MCF 10A (cell line): Measurements from ENCODE around the gene THPO. TPM values are rescaled to one million over a fixed set of nuclear protein-coding genes. Genes with fewer than 3 reads are reported as not detected.

Experiments
- BruUV-seq: library from RNA; stranded (reverse); fragments of 400-500 nt; replicated peaks from 2 replicates; lab custom pipeline; 2021; lab: Mats Ljungman, UMichigan
- CTCF ChIA-PET: fragments of 300-600 bp; sonication (Branson Sonifier 250); formaldehyde crosslinking; extraction: SDS; loops from one replicate; lab custom pipeline; 2021; ENCODE audit warnings: antibody characterized with exemption, inconsistent platforms; lab: Yijun Ruan, JAX
- POLR2A ChIA-PET: fragments of 300-600, 350-650 bp; sonication (Branson Sonifier 250); formaldehyde crosslinking; extraction: SDS; loops from one replicate; lab custom pipeline; 2020; ENCODE audit warnings: antibody characterized with exemption, inconsistent platforms; lab: Yijun Ruan, JAX
- DNase-seq: peaks from one replicate; pipeline ENCODE4 v3.0.0-alpha.2; 2018; ENCODE audit not compliant: unreplicated experiment
- H3K27ac Mint-ChIP-seq: one replicate; pipeline ENCODE4 v1.8.0; 2022; ENCODE audit warnings: mild to moderate bottlenecking, low read depth, mixed read lengths; ENCODE audit not compliant: unreplicated experiment
- H3K27me3 Mint-ChIP-seq: one replicate; pipeline ENCODE4 v1.8.0; 2022; ENCODE audit warnings: mixed read lengths; ENCODE audit not compliant: insufficient read depth, unreplicated experiment
- H3K36me3 Mint-ChIP-seq: one replicate; pipeline ENCODE4 v1.8.0; 2022; ENCODE audit warnings: mild to moderate bottlenecking, moderate library complexity, mixed read lengths; ENCODE audit not compliant: insufficient read depth, unreplicated experiment
- H3K4me1 Mint-ChIP-seq: one replicate; pipeline ENCODE4 v1.8.0; 2022; ENCODE audit warnings: mixed read lengths; ENCODE audit not compliant: insufficient read depth, unreplicated experiment
- H3K4me3 Mint-ChIP-seq: one replicate; pipeline ENCODE4 v1.8.0; 2022; ENCODE audit warnings: mild to moderate bottlenecking, moderate library complexity, mixed read lengths; ENCODE audit not compliant: unreplicated experiment
- H3K9me3 Mint-ChIP-seq: one replicate; pipeline ENCODE4 v1.8.0; 2022; ENCODE audit warnings: mixed read lengths; ENCODE audit not compliant: unreplicated experiment
- intact Hi-C: fragments of 100-400 bp; cut with micrococcal nuclease; formaldehyde crosslinking; loops from 2 replicates; pipeline ENCODE4 v1.14.1; 2022
- total RNA-seq: library from RNA; stranded (reverse); gene quantifications from 2 replicates; pipeline ENCODE4 v1.2.3, GENCODE V29; 2022
- TF ChIP-seq, protein P1 (sequence below): fragments of 200-600 bp; IDR thresholded peaks from one replicate; pipeline ENCODE4 v1.8.0; 2022; ENCODE audit warnings: antibody characterized with exemption, mild to moderate bottlenecking; ENCODE audit not compliant: unreplicated experiment

The THPO gene
- total RNA-seq, 1 experiment from 2014 or later, result not detected

DNA sequence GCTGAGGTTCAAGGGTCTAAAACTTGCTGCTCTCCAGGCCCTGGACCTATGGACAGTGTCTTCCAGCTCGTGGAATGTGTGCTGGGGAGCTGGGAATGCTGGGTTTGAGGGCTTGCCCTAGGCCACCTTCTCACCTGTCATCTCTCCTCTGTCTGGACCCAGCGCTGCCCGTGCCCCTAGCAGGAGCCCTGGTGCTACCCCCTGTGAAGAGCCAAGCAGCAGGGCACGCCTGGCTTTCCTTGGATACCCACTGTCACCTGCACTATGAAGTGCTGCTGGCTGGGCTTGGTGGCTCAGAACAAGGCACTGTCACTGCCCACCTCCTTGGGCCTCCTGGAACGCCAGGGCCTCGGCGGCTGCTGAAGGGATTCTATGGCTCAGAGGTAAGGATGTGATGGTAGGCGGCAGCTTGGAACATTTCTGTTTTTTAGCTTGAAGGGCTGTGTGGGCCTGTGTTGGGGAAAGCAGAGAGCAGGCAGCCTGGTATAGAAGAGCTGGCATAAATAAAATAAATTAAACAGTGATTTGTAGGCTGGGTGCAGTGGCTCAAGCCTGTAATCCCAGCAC, 6.9 kb upstream of the THPO start:
- POLR2A ChIA-PET, result interaction anchor here (2.1 kb wide), 1 partner anchor 13 kb away, joined by 7 read pairs; no protein-coding TSS in a partner anchor
- no TSS peak for BruUV-seq
- Mint-ChIP-seq H3K9me3 (no peaks in the 10 kb centered on the region), H3K4me3 (no peak overlapping the region), H3K27ac (no peak overlapping the region), H3K4me1 (no peaks in the 10 kb centered on the region), H3K36me3 (peaks cover 6% of the 10 kb centered on the region), H3K27me3 (peaks cover 19% of the 10 kb centered on the region)
- intact Hi-C loops, result no loop called here
- TF ChIP-seq, protein P1, sequence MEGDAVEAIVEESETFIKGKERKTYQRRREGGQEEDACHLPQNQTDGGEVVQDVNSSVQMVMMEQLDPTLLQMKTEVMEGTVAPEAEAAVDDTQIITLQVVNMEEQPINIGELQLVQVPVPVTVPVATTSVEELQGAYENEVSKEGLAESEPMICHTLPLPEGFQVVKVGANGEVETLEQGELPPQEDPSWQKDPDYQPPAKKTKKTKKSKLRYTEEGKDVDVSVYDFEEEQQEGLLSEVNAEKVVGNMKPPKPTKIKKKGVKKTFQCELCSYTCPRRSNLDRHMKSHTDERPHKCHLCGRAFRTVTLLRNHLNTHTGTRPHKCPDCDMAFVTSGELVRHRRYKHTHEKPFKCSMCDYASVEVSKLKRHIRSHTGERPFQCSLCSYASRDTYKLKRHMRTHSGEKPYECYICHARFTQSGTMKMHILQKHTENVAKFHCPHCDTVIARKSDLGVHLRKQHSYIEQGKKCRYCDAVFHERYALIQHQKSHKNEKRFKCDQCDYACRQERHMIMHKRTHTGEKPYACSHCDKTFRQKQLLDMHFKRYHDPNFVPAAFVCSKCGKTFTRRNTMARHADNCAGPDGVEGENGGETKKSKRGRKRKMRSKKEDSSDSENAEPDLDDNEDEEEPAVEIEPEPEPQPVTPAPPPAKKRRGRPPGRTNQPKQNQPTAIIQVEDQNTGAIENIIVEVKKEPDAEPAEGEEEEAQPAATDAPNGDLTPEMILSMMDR, result no peak
- CTCF ChIA-PET, result interaction anchor here (0.7 to 2.1 kb wide), 6 partner anchors 13 to 701 kb away, joined by 3 to 9 read pairs (median 4); no protein-coding TSS in a partner anchor
- no peak for DNase-seq

DNA sequence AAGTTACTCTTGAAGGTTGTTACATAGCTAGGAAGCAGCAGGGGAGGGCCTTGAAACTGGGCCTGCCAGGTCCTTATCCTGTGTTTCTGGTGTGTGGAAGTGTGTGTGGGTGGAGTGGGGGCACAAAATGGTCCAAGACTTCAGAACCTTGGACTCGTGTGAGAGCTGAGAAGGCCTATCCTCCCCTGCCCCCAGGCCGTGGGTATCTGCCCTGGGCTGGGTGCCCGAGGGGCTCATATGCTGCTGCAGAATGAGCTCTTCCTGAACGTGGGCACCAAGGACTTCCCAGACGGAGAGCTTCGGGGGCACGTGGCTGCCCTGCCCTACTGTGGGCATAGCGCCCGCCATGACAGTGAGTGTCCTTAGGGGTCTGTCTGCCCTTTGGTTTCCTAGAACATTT, 6.3 kb upstream of the THPO start:
- Mint-ChIP-seq H3K36me3 (peaks cover under 1% of the 10 kb centered on the region), H3K9me3 (no peaks in the 10 kb centered on the region), H3K27me3 (peaks cover 22% of the 10 kb centered on the region), H3K4me3 (no peak overlapping the region), H3K4me1 (no peaks in the 10 kb centered on the region), H3K27ac (no peak overlapping the region)
- intact Hi-C loops, result no loop called here
- POLR2A ChIA-PET, result interaction anchor here (1.2 to 2.1 kb wide), 2 partner anchors 12 to 23 kb away, joined by 3 to 7 read pairs; partner anchors contain the start of genes CLCN2 and POLR2H
- TF ChIP-seq, protein P1, result no peak
- BruUV-seq, result no TSS peak
- no peak for DNase-seq
- CTCF ChIA-PET, result interaction anchor here (0.8 to 2.0 kb wide), 3 partner anchors 13 to 35 kb away, joined by 3 to 9 read pairs (median 4); no protein-coding TSS in a partner anchor

DNA sequence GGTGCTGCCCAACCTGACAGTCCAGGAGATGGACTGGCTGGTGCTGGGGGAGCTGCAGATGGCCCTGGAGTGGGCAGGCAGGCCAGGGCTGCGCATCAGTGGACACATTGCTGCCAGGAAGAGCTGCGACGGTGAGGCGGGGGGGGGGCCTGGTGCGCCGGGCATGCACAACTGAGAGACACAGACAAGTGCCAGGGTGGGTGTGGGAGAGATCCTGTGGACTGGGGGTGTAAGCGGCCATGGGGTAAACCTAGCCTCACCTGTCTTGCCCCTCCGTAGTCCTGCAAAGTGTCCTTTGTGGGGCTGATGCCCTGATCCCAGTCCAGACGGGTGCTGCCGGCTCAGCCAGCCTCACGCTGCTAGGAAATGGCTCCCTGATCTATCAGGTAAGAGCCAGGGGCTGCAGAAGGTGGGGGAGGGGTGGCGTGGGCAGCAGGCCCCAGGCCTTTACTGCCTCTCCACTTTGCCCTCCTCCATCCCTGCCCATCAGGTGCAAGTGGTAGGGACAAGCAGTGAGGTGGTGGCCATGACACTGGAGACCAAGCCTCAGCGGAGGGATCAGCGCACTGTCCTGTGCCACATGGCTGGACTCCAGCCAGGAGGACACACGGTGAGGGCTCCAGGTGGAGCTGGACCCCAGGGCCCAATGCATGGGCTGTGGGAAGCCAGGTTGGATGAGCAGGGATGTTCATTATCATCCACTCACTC, 5.2 kb upstream of the THPO start:
- ChIA-PET POLR2A (interaction anchor here (1.2 to 2.1 kb wide), 2 partner anchors 11 to 21 kb away, joined by 3 to 7 read pairs; partner anchors contain the start of genes CLCN2 and POLR2H), CTCF (interaction anchor here (1.8 to 2.0 kb wide), 2 partner anchors 9 to 11 kb away, joined by 7 to 9 read pairs; no protein-coding TSS in a partner anchor)
- Mint-ChIP-seq H3K9me3 (no peaks in the 10 kb centered on the region), H3K36me3 (no peaks in the 10 kb centered on the region), H3K4me1 (no peaks in the 10 kb centered on the region), H3K27me3 (peaks cover 22% of the 10 kb centered on the region), H3K4me3 (no peak overlapping the region), H3K27ac (no peak overlapping the region)
- BruUV-seq, result no TSS peak
- intact Hi-C loops, result no loop called here
- DNase-seq, result no peak
- TF ChIP-seq, protein P1, result no peak
